Esophagus squamous epithelium (tissue), 5 donors: ENCODE data around the gene ANO3. TPM values are rescaled to one million over a fixed set of nuclear protein-coding genes. Genes with fewer than 3 reads are reported as not detected.

Experiments
- DNase-seq: peaks from one replicate; lab custom pipeline; 2025; lab: John Stamatoyannopoulos, UW
- H3K27ac ChIP-seq, 4 donors: fragments of 200-600 bp; sonication (generic); one replicate each; pipeline ENCODE4 v1.5.1; 2016 to 2019; ENCODE audit warnings: mild to moderate bottlenecking in 1 of 4
- H3K27me3 ChIP-seq, 4 donors: fragments of 200-600 bp; sonication (generic); 1 replicate in 3 of 4; 2 replicates in 1 of 4; pipeline versions ENCODE4 v1.5.1 to v1.6.0; 2017 to 2021; ENCODE audit warnings: antibody characterized with exemption in 1 of 4
- H3K36me3 ChIP-seq, 3 donors: fragments of 200-600 bp; sonication (generic); one replicate each; pipeline ENCODE4 v1.5.1; 2016 to 2019
- H3K4me1 ChIP-seq, 3 donors: fragments of 200-600 bp; sonication (generic); one replicate each; pipeline ENCODE4 v1.5.1; 2017 to 2019
- H3K4me3 ChIP-seq, 4 donors: fragments of 200-600 bp; sonication (generic); 1 replicate in 3 of 4; 2 replicates in 1 of 4; pipeline ENCODE4 v1.5.1; 2016 to 2019; ENCODE audit warnings: mild to moderate bottlenecking in 2 of 4, moderate library complexity in 1 of 4
- H3K9me3 ChIP-seq, 3 donors: fragments of 200-600 bp; sonication (generic); one replicate each; pipeline ENCODE4 v1.5.1; 2016 to 2019
- CTCF ChIP-seq, 6 experiments: fragments of 450-650 bp in 4 of 6; fragments of 200-600 bp in 2 of 6; sonication (generic) in 2 of 6; IDR thresholded peaks; one replicate each; pipeline ENCODE4 v1.5.1; 2016 to 2019; ENCODE audit warnings: antibody characterized with exemption in 6 of 6, mild to moderate bottlenecking in 4 of 6, moderate library complexity in 4 of 6
- POLR2A ChIP-seq, 4 donors: fragments of 450-650 bp; IDR thresholded peaks; one replicate each; pipeline ENCODE4 v1.6.1; 2017; ENCODE audit warnings: antibody characterized with exemption in 4 of 4, mild to moderate bottlenecking in 4 of 4, moderate library complexity in 3 of 4
- WGBS, 2 donors: methylation state at CpG; one replicate each; pipeline ENCODE4 v1.1.5; 2018; 5-methylcytosine and 5-hydroxymethylcytosine counted together
- intact Hi-C: fragments of 100-400 bp; cut with DNase I; formaldehyde crosslinking; loops from one replicate; pipeline ENCODE4 v1.15.0; 2022
- total RNA-seq, 4 donors: library from RNA; depleted of rRNA; stranded (reverse); fragments of >200 nt; gene quantifications; one replicate each; pipeline ENCODE4 v1.1.0, GENCODE V29; 2016
- donor health status: DM: yes; HTN: yes; CAD: no.

Gene ANO3
- total RNA-seq, 4 donors from 2014 or later = not detected

GRCh38 chr11:26519469-26519868 lies 187.5 kb downstream of the ANO3 start:
- H3K4me1 ChIP-seq = no peaks in the 10 kb centered on the region
- H3K36me3 ChIP-seq = no peaks in the 10 kb centered on the region
- no peak for DNase-seq
- no peak for TF ChIP-seq CTCF (IDR thresholded peaks at IDR 0.05)
- no peak for TF ChIP-seq POLR2A (IDR thresholded peaks at IDR 0.05)
- 72 to 90% methylated on average over 2 of the region's 2 CpGs for WGBS, 2 donors
- no peaks in the 10 kb centered on the region for H3K27me3 ChIP-seq
- no peaks in the 10 kb centered on the region for H3K9me3 ChIP-seq
- no peak overlapping the region for H3K4me3 ChIP-seq
- intact Hi-C loops = no loop called here
- H3K27ac ChIP-seq = no peak overlapping the region

GRCh38 chr11:26522912-26523610 lies 191.1 kb downstream of the ANO3 start:
- intact Hi-C loops = no loop called here
- no peaks in the 10 kb centered on the region for H3K9me3 ChIP-seq
- 61 to 65% methylated on average over 12 of the region's 12 CpGs for WGBS, 2 donors
- H3K36me3 ChIP-seq = no peaks in the 10 kb centered on the region
- H3K27me3 ChIP-seq = no peaks in the 10 kb centered on the region
- TF ChIP-seq CTCF (IDR thresholded peaks at IDR 0.05) (peak in 4 of 6 experiments; percentile 20 to 58 (median 30)), POLR2A (IDR thresholded peaks at IDR 0.05) (no peak)
- no peak for DNase-seq
- H3K27ac ChIP-seq = no peak overlapping the region
- no peak overlapping the region for H3K4me3 ChIP-seq
- H3K4me1 ChIP-seq = no peaks in the 10 kb centered on the region

- Histone ChIP-seq H3K9me3 (no peaks in the 10 kb centered on the region), H3K27ac (no peak overlapping the region), H3K36me3 (no peaks in the 10 kb centered on the region), H3K4me3 (no peak overlapping the region), H3K4me1 (no peaks in the 10 kb centered on the region), H3K27me3 (no peaks in the 10 kb centered on the region)
- WGBS, 2 donors = 28 to 47% methylated on average over 1 of the region's 1 CpG
- intact Hi-C loops = no loop called here
- TF ChIP-seq POLR2A (IDR thresholded peaks at IDR 0.05) (no peak), CTCF (IDR thresholded peaks at IDR 0.05) (no peak)
- DNase-seq = no peak
Measured at GRCh38 chr11:26527685-26528084, 195.8 kb downstream of the ANO3 start.

GRCh38 chr11:26537341-26537740 lies 205.4 kb downstream of the ANO3 start:
- no peak overlapping the region for H3K4me3 ChIP-seq
- intact Hi-C loops = no loop called here
- 89 to 91% methylated on average over 4 of the region's 4 CpGs for WGBS, 2 donors

More at GRCh38 chr11:26537341-26537740, 205.4 kb downstream of the ANO3 start:
- Histone ChIP-seq H3K4me1 (no peaks in the 10 kb centered on the region), H3K9me3 (no peaks in the 10 kb centered on the region), H3K27me3 (no peaks in the 10 kb centered on the region), H3K36me3 (no peaks in the 10 kb centered on the region), H3K27ac (no peak overlapping the region)
- DNase-seq = no peak
- TF ChIP-seq POLR2A (IDR thresholded peaks at IDR 0.05) = no peak
- no peak for TF ChIP-seq CTCF (IDR thresholded peaks at IDR 0.05)
